A549 (cell line): ENCODE data around the gene RRM1.

Experiments
- CHD4 ChIP-seq: fragments of 200-600 bp; sonication (generic); IDR thresholded peaks from 2 replicates; pipeline ENCODE4 v1.6.1; 2016; ENCODE audit warnings: antibody characterized with exemption, mild to moderate bottlenecking, borderline replicate concordance
- CTCF ChIP-seq: fragments of >200 bp; sonication (Bioruptor Twin); formaldehyde crosslinking; IDR thresholded peaks from 3 replicates; pipeline ENCODE4 v1.5.1; 2016
- ESRRA ChIP-seq: fragments of 150-350 bp; IDR thresholded peaks from 2 replicates; pipeline ENCODE4 v1.6.1; 2014; ENCODE audit warnings: mild to moderate bottlenecking, low read length, borderline replicate concordance
- GATA3 ChIP-seq: IDR thresholded peaks from 2 replicates; pipeline ENCODE4 v1.6.1; 2012; ENCODE audit warnings: borderline replicate concordance
- KDM5A ChIP-seq: fragments of 200-600 bp; sonication (generic); IDR thresholded peaks from 2 replicates; pipeline ENCODE4 v1.6.1; 2016; ENCODE audit warnings: antibody characterized with exemption, mild to moderate bottlenecking
- POLR2A ChIP-seq: IDR thresholded peaks from 2 replicates; pipeline ENCODE4 v1.6.1; 2012; ENCODE audit warnings: mild to moderate bottlenecking, low read length
- RAD21 ChIP-seq, 2 experiments: fragments of >200 bp in 1 of 2; sonication (Bioruptor Twin) in 1 of 2; formaldehyde crosslinking in 1 of 2; IDR thresholded peaks in 1 of 2; conservative IDR thresholded peaks in 1 of 2; 2 replicates in 1 of 2; 3 replicates in 1 of 2; pipeline ENCODE4 v1.6.1; 2012 to 2018; ENCODE audit warnings: inconsistent platforms in 1 of 2
- RNF2 ChIP-seq: fragments of 200-600 bp; sonication (generic); IDR thresholded peaks from 2 replicates; pipeline ENCODE4 v1.6.1; 2016; ENCODE audit warnings: low read depth, mild to moderate bottlenecking, antibody characterized with exemption, moderate library complexity, borderline replicate concordance
- SMC3 ChIP-seq: fragments of >200 bp; sonication (Bioruptor Twin); formaldehyde crosslinking; IDR thresholded peaks from 3 replicates; pipeline ENCODE4 v1.6.1; 2018; ENCODE audit warnings: inconsistent platforms
- TFCP2L1 ChIP-seq: fragments of 250-450 bp; sonication (Bioruptor Pico); IDR thresholded peaks from 2 replicates; pipeline ENCODE4 v1.5.0; 2021; ENCODE audit warnings: mild to moderate bottlenecking

GRCh38 chr11:4103269-4103668 lies 8.7 kb downstream of the RRM1 start:
- TF ChIP-seq KDM5A (no peak), CTCF (no peak), RNF2 (no peak), GATA3 (no peak), ESRRA (no peak), TFCP2L1 (CRISPR knock-in tag) (no peak), CHD4 (no peak), POLR2A (no peak), RAD21 (conservative IDR thresholded peaks at IDR 0.05 in 1 of 2, IDR thresholded peaks at IDR 0.05 in 1 of 2) (no peak), SMC3 (no peak)
